ENCODE results near the gene SH3RF1.
"Not testable (repeated sequence)": the region's sequence is repeated elsewhere in the genome, so short reads cannot be mapped to it uniquely, and the experiment has no call there.

The SH3RF1 gene

GRCh38 chr4:169222761-169223160, 48.0 kb downstream of the SH3RF1 start:
- DNase-seq: no peak

- no peak for DNase-seq
These were observed 49.1 kb downstream of the SH3RF1 start for GRCh38 chr4:169221662-169222061.

GRCh38 chr4:169220854-169221411, 49.8 kb downstream of the SH3RF1 start:
- no peak for DNase-seq

GRCh38 chr4:169220447-169220846, 50.3 kb downstream of the SH3RF1 start:
- no peak for DNase-seq

- DNase-seq: no peak
These were observed 51.3 kb downstream of the SH3RF1 start for GRCh38 chr4:169219440-169219839.

- DNase-seq: no peak
These were observed 55.1 kb downstream of the SH3RF1 start for GRCh38 chr4:169215656-169216055.

GRCh38 chr4:169212981-169213380, 57.8 kb downstream of the SH3RF1 start:
- DNase-seq: no peak

GRCh38 chr4:169210504-169211118, 60.1 kb downstream of the SH3RF1 start:
- DNase-seq: no peak

- no peak for DNase-seq
These were observed 61.3 kb downstream of the SH3RF1 start for GRCh38 chr4:169209388-169209883.

GRCh38 chr4:169208516-169208915, 62.2 kb downstream of the SH3RF1 start:
- no peak for DNase-seq

GRCh38 chr4:169208090-169208455, 62.7 kb downstream of the SH3RF1 start:
- no peak for DNase-seq

- no peak for DNase-seq
These were observed 63.2 kb downstream of the SH3RF1 start for GRCh38 chr4:169207436-169208089.

GRCh38 chr4:169205744-169206080, 65.0 kb downstream of the SH3RF1 start:
- no peak for DNase-seq

GRCh38 chr4:169205075-169205743, 65.5 kb downstream of the SH3RF1 start:
- no peak for DNase-seq

GRCh38 chr4:169203891-169204290, 66.9 kb downstream of the SH3RF1 start:
- DNase-seq: no peak

- not testable (repeated sequence) for DNase-seq
These were observed 67.5 kb downstream of the SH3RF1 start for GRCh38 chr4:169203278-169203677.

GRCh38 chr4:169202878-169203277, 67.9 kb downstream of the SH3RF1 start:
- no peak for DNase-seq

- no peak for DNase-seq
These were observed 68.5 kb downstream of the SH3RF1 start for GRCh38 chr4:169202145-169202699.

GRCh38 chr4:169201222-169202144, 69.3 kb downstream of the SH3RF1 start:
- DNase-seq: peak in 1 of 2 experiments; percentile 29

GRCh38 chr4:169200361-169201030, 70.3 kb downstream of the SH3RF1 start:
- DNase-seq: no peak

- DNase-seq: no peak
These were observed 71.6 kb downstream of the SH3RF1 start for GRCh38 chr4:169199184-169199583.

GRCh38 chr4:169198167-169198566, 72.6 kb downstream of the SH3RF1 start:
- no peak for DNase-seq

Data from NCI-H1930 (cell line).